Body of pancreas (tissue), 4 donors: ENCODE data around the gene RRM1.
"Not testable (repeated sequence)": the region's sequence is repeated elsewhere in the genome, so short reads cannot be mapped to it uniquely, and the experiment has no call there.

ENCODE experiments used
- POLR2A ChIP-seq, 3 donors: fragments of 450-650 bp; IDR thresholded peaks; one replicate each; pipeline ENCODE4 v1.6.1; 2016; ENCODE audit warnings: antibody characterized with exemption in 3 of 3, mild to moderate bottlenecking in 2 of 3
- TF ChIP-seq, protein P1 (sequence below), 7 experiments: fragments of 450-650 bp in 4 of 7; fragments of 200-600 bp in 3 of 7; sonication (generic) in 3 of 7; IDR thresholded peaks; one replicate each; pipeline ENCODE4 v1.5.1; 2016 to 2019; ENCODE audit warnings: antibody characterized with exemption in 7 of 7

GRCh38 chr11:4175620-4176350, 81.2 kb downstream of the RRM1 start:
- TF ChIP-seq, protein P1, sequence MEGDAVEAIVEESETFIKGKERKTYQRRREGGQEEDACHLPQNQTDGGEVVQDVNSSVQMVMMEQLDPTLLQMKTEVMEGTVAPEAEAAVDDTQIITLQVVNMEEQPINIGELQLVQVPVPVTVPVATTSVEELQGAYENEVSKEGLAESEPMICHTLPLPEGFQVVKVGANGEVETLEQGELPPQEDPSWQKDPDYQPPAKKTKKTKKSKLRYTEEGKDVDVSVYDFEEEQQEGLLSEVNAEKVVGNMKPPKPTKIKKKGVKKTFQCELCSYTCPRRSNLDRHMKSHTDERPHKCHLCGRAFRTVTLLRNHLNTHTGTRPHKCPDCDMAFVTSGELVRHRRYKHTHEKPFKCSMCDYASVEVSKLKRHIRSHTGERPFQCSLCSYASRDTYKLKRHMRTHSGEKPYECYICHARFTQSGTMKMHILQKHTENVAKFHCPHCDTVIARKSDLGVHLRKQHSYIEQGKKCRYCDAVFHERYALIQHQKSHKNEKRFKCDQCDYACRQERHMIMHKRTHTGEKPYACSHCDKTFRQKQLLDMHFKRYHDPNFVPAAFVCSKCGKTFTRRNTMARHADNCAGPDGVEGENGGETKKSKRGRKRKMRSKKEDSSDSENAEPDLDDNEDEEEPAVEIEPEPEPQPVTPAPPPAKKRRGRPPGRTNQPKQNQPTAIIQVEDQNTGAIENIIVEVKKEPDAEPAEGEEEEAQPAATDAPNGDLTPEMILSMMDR (IDR thresholded peaks at IDR 0.05) = not testable (repeated sequence)
- TF ChIP-seq POLR2A (IDR thresholded peaks at IDR 0.05) = not testable (repeated sequence)
